ENCODE data around the gene SLC26A1.

GRCh38 chr4:945274-946102 lies 47.7 kb downstream of the SLC26A1 start:
- TF ChIP-seq CTCF (conservative IDR thresholded peaks at IDR 0.05) (no peak), EZH2 (IDR thresholded peaks at IDR 0.05; ENCODE audit: low read depth) (no peak)
